SK-N-SH (cell line): ENCODE measurements around the gene HSPB1.

Experiments used
- ELF1 ChIP-seq: IDR thresholded peaks from 2 replicates; pipeline ENCODE4 v1.4.0; 2012
- EP300 ChIP-seq, 2 experiments: IDR thresholded peaks; 2 replicates each; pipeline versions ENCODE4 v1.4.0 to v1.6.1; 2012; ENCODE audit warnings: borderline replicate concordance in 1 of 2, low read depth in 1 of 2, low read length in 1 of 2
- GABPA ChIP-seq: IDR thresholded peaks from 2 replicates; pipeline ENCODE4 v1.4.0; 2012; ENCODE audit warnings: low read depth, mild to moderate bottlenecking
- JUND ChIP-seq: IDR thresholded peaks from 2 replicates; pipeline ENCODE4 v1.4.0; 2012
- POLR2AphosphoS5 ChIP-seq: IDR thresholded peaks from 2 replicates; pipeline ENCODE4 v1.6.1; 2012; ENCODE audit warnings: low read depth, low read length
- RAD21 ChIP-seq: IDR thresholded peaks from 2 replicates; pipeline ENCODE4 v1.6.1; 2012; ENCODE audit warnings: mild to moderate bottlenecking, low read length
- RCOR1 ChIP-seq: fragments of 150-350 bp; IDR thresholded peaks from 2 replicates; pipeline ENCODE4 v1.6.1; 2017; ENCODE audit warnings: antibody characterized with exemption, low read length
- TF ChIP-seq, protein P1 (sequence below): fragments of 200-600 bp; sonication (generic); IDR thresholded peaks from 2 replicates; pipeline ENCODE4 v1.6.1; 2017; ENCODE audit warnings: antibody characterized with exemption, mild to moderate bottlenecking, moderate library complexity
- TF ChIP-seq, protein P2 (sequence below): IDR thresholded peaks from 2 replicates; pipeline ENCODE4; 2012

DNA sequence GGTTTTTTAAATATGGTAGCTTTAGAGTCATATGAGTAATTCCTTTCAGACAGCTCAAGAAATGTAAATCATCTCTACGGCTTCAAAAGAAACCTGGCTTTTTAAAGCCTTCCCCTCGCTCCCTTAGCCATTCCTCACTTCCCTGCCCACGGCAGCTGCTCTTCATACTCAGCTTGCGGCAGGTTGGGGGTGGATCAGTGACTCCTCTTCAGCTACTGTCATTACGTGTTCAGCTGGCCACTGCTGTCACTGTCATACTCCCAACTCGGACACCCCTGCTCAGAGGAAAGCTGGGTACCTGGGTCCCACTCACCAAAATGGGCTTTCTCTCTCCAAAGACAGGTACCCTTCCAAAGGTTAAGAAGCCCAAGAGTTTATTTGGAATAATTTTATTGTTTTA is 49.7 kb downstream of the HSPB1 start:
- TF ChIP-seq RAD21 (no peak), EP300 (IDR thresholded peaks at IDR 0.05; ENCODE audit: borderline replicate concordance in 1 of 2, low read depth in 1 of 2, low read length in 1 of 2) (no peak), POLR2AphosphoS5 (no peak), GABPA (no peak), ELF1 (no peak), RCOR1 (no peak), JUND (no peak)
- TF ChIP-seq, protein P1, sequence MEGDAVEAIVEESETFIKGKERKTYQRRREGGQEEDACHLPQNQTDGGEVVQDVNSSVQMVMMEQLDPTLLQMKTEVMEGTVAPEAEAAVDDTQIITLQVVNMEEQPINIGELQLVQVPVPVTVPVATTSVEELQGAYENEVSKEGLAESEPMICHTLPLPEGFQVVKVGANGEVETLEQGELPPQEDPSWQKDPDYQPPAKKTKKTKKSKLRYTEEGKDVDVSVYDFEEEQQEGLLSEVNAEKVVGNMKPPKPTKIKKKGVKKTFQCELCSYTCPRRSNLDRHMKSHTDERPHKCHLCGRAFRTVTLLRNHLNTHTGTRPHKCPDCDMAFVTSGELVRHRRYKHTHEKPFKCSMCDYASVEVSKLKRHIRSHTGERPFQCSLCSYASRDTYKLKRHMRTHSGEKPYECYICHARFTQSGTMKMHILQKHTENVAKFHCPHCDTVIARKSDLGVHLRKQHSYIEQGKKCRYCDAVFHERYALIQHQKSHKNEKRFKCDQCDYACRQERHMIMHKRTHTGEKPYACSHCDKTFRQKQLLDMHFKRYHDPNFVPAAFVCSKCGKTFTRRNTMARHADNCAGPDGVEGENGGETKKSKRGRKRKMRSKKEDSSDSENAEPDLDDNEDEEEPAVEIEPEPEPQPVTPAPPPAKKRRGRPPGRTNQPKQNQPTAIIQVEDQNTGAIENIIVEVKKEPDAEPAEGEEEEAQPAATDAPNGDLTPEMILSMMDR = no peak
- TF ChIP-seq, protein P2, sequence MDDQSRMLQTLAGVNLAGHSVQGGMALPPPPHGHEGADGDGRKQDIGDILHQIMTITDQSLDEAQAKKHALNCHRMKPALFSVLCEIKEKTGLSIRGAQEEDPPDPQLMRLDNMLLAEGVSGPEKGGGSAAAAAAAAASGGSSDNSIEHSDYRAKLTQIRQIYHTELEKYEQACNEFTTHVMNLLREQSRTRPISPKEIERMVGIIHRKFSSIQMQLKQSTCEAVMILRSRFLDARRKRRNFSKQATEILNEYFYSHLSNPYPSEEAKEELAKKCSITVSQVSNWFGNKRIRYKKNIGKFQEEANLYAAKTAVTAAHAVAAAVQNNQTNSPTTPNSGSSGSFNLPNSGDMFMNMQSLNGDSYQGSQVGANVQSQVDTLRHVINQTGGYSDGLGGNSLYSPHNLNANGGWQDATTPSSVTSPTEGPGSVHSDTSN = no peak
